Ramos (cell line): ENCODE measurements around the gene TMPRSS11A.

Source experiments
- in situ Hi-C: fragments of 300-500 bp; cut with MboI; formaldehyde crosslinking; loops from one replicate; pipeline ENCODE4 v1.14.3; 2022; ENCODE audit warnings: low sequenced_read_pairs; ENCODE audit not compliant: unreplicated experiment

Gene TMPRSS11A

GRCh38 chr4:67918428-67918827 is 44.9 kb downstream of the TMPRSS11A start:
- in situ Hi-C loops = no loop called here

GRCh38 chr4:67915400-67915966 is 47.8 kb downstream of the TMPRSS11A start:
- in situ Hi-C loops = no loop called here

DNA sequence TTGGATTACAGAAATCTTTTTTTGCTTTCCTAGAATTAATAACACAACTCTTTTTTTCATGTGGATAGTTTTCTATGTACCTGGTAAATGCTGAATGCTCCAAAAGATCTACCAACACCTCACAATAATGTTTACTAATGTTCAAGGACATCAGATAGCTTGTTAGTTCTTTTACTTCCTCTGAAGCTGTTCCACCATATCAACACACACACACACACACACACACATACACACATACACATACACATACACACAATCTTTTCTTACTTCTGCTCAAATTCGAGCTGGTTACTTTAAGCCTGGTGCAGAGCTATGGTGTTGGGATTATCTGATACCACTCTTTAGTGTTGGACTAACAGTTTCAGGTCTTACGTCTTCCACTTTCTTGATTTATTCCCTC is 51.2 kb downstream of the TMPRSS11A start:
- in situ Hi-C loops = no loop called here

DNA sequence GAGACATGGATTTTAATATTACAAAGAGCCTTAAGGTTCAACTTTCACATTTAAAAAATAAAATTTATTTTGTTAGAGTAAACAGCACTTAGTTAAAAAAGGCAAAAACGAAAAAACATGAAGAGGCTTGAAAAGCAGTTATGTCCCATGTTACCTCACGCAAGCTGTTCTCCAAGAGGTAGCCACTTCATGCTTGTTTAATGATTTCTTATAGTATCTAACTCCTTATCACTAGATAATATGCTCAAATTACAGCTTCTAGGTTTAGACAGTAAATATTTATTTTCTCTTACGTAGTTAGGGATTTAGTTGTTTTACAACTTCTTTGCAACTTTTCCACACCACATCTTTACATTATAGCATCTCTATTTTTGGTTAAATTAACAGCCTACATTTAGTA is 51.7 kb downstream of the TMPRSS11A start:
- in situ Hi-C loops = no loop called here

GRCh38 chr4:67911141-67911540 is 52.2 kb downstream of the TMPRSS11A start:
- in situ Hi-C loops = no loop called here

- in situ Hi-C loops = no loop called here
Observed at GRCh38 chr4:67910585-67910905, 52.7 kb downstream of the TMPRSS11A start.

- in situ Hi-C loops = loop anchor here (10.0 kb wide), 1 partner anchor 355 kb away; the partner anchor contains the start of gene STAP1
Observed at GRCh38 chr4:67909905-67910584, 53.2 kb downstream of the TMPRSS11A start.

DNA sequence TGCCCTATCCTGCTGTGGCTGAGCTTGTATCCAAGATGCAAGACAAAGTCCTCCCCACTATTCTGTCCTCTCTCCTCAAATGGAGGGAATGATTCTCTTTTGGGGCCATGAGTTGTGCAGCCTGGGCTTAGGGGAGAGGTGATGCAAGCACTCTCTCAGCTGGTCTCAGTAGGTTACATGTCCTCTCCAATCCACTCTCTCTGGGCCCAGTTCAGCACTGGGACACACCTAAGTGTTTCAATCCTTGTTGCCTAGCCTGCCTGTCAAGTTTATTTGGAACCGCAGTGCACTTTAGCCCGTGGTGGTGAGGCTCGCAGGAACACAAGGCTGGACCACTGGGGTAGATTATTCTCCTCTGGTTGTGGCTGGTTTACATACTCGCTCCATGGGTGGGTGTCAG is 55.6 kb downstream of the TMPRSS11A start:
- in situ Hi-C loops = loop anchor here (10.0 kb wide), 1 partner anchor 353 kb away; the partner anchor contains the start of gene STAP1

GRCh38 chr4:67899096-67899495 is 64.2 kb downstream of the TMPRSS11A start:
- in situ Hi-C loops = no loop called here

DNA sequence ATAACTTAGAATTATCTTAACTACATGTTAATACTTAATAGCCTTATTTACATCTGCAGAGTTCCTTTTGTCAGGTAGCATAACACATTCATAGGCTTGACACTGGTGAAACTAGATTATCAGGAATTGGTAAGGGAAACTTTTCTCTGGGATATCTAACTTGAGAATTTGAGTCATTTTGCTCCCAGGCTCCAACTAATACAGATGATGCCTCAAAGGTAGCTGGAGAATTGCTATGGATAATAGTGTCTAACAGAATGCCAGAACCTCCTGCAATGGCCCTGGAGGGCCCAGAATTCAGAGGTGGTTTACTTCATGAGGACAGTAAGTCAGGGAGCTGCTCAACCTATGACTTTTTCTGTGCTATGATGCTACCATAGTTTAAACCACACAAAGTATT is 65.6 kb downstream of the TMPRSS11A start:
- in situ Hi-C loops = no loop called here

- in situ Hi-C loops = no loop called here
Observed at GRCh38 chr4:67896421-67897065, 66.8 kb downstream of the TMPRSS11A start.

GRCh38 chr4:67894659-67895058 is 68.6 kb downstream of the TMPRSS11A start:
- in situ Hi-C loops = no loop called here

DNA sequence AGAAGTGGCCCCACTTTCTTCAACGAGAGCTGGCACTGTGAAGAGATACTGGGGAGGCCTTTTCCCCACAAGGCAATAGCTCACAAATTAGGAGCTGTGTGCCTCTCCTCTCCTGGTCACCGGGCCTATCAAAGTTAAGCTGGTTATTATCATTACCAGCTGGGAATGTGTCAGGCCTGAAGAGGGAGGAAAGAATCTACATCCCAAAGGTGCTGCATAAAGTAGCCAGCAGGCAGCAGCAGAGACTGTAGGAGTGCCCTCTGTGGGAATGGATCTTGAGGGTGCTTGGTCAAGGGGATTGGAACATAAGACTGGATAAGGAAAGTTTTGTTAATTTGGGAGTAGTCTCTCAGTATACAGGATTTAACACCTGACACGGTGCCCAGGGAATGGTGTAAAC is 70.4 kb downstream of the TMPRSS11A start:
- in situ Hi-C loops = no loop called here

DNA sequence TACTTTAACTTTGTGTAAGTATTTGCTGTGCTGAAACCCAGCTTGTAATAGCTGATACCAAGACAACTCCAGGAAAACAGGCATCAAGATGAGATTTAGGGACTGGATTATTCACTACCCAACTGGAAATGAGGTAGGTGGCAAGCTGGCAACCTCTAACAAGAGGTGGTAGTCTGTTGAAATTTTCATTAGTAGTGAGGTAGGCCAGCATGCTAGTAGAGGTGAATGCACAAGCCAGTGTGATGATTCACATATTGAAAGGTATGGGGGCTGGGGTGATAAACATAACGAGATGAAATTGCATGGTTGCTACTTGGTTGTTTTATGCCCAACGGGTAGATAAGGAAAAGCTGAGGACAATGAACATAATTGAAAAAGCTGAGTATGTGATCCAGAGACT is 71.0 kb downstream of the TMPRSS11A start:
- in situ Hi-C loops = no loop called here

GRCh38 chr4:67891645-67892044 is 71.6 kb downstream of the TMPRSS11A start:
- in situ Hi-C loops = no loop called here

- in situ Hi-C loops = no loop called here
Observed at GRCh38 chr4:67886281-67886680, 77.0 kb downstream of the TMPRSS11A start.

- in situ Hi-C loops = no loop called here
Observed at GRCh38 chr4:67885762-67886161, 77.5 kb downstream of the TMPRSS11A start.

GRCh38 chr4:67884701-67885100 is 78.6 kb downstream of the TMPRSS11A start:
- in situ Hi-C loops = no loop called here

DNA sequence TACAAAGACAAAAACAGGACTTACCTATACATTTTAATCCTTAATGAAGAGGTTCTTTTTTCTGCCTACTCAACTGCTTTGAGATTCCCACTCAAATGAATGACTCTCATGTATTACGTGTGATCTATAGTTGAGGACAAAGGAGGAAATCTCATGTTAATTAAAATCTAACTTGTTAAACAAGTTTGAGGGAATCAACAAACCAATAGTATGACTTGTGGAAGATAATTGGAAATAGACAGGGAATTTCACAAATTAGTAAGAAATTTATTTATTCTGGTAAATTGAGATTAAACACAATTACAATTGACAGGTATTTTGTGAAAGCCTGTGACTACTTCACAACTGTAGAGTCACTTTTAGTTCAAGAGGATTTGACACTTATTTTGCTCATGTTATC is 79.4 kb downstream of the TMPRSS11A start, which contains the start of gene TMPRSS11D:
TMPRSS11D (minus strand) TSS at position 101 of the 400 bp plus-strand sequence; CDS start at position 32, 69 bp downstream.
- in situ Hi-C loops = no loop called here

DNA sequence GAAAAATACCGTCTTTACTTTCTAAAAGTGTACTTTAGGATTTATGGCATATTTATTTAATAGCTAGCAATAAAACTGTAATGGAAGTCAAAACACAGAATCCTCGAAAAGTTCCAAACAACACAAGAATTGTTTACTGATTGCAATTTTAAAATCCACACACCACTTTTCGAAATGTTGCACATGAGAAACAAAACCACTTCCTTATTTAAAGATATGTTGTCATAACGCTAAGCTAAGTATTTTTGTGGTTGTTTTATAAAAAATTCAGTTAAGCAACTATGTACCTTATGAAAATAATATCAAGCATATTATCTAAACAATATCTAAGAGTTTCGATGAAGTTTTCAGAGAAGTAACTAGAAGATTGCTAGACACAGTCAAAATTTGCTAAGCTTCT is 79.8 kb downstream of the TMPRSS11A start:
- in situ Hi-C loops = no loop called here

DNA sequence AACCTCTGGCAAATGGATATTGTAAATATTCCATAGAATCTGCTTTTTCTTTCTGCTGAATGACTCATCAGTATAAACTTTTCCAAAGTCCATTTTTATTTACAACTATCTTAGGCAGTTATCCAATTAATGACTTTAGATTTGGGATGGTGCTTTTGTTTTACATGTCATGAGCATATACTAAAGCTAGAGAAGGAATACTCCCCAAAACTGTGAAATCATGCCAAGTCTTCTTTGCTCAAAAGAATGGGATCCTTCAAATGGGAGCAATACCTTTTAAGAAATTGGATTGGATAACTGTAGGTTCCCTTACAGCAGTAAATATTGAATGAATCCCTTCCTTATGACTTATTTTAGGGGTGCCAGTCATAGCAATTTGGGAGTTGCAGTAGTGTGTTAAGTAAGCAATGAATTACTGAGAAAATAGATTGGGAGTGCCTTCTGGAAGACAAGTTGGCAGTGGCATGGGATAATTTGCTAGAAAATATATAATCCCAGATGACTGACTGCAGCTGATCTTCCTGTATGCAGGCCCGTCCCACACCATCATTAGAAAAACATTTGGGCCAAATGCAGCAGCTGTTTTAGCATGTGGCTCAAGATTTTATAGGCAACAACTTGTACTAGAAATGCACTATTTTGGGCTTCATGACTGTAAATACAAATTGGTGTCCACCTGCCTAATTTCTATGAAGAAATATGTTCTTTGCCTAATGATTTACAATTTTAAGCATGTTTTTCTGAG is 82.3 kb downstream of the TMPRSS11A start:
- in situ Hi-C loops = no loop called here
